Measurements from ENCODE around the gene DGLUCY. TPM values are rescaled to one million over a fixed set of nuclear protein-coding genes. Genes with fewer than 3 reads are reported as not detected.

The DGLUCY gene
- total RNA-seq, 2 donors from 2014 or later = 88.0 to 148 TPM

DNA sequence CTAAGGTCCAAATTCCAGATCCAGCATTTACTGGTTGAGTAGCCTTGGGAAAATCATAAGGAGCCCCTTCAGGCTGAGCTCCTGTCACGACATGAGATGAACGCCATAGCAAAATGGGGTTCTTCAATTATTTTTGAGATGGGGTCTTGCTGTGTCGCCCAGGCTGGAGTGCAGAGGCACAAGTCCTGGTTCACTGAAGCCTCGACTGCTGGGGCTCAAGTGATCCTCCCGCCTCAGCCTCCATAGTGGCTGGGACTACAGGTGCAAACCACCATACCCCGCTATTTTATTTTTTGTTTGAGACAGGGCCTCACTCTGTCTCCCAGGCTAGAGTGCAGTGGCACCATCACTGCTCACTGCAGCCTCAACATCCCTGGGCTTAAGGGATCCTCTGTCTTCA is 156.3 kb downstream of the DGLUCY start:
- WGBS = 93% methylated on average over 6 of the region's 6 CpGs
- Histone ChIP-seq H3K9me3 (no peaks in the 10 kb centered on the region), H3K4me1 (replicated peaks) (peaks cover 21% of the 10 kb centered on the region), H3K27ac (no peak overlapping the region), H3K36me3 (no peaks in the 10 kb centered on the region), H3K4me3 (no peak overlapping the region), H3K27me3 (replicated peaks; ENCODE audit: insufficient read depth) (no peaks in the 10 kb centered on the region)
- no peak for TF ChIP-seq POLR2AphosphoS5 (IDR thresholded peaks at IDR 0.05)
- TF ChIP-seq, protein P1, sequence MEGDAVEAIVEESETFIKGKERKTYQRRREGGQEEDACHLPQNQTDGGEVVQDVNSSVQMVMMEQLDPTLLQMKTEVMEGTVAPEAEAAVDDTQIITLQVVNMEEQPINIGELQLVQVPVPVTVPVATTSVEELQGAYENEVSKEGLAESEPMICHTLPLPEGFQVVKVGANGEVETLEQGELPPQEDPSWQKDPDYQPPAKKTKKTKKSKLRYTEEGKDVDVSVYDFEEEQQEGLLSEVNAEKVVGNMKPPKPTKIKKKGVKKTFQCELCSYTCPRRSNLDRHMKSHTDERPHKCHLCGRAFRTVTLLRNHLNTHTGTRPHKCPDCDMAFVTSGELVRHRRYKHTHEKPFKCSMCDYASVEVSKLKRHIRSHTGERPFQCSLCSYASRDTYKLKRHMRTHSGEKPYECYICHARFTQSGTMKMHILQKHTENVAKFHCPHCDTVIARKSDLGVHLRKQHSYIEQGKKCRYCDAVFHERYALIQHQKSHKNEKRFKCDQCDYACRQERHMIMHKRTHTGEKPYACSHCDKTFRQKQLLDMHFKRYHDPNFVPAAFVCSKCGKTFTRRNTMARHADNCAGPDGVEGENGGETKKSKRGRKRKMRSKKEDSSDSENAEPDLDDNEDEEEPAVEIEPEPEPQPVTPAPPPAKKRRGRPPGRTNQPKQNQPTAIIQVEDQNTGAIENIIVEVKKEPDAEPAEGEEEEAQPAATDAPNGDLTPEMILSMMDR (IDR thresholded peaks at IDR 0.05) = no peak
- no peak for TF ChIP-seq POLR2A (IDR thresholded peaks at IDR 0.05)
- intact Hi-C loops (cut with DNase I) = no loop called here
- DNase-seq (ENCODE audit: low spot score) = no peak

GRCh38 chr14:91270619-91271018 is 156.7 kb downstream of the DGLUCY start:
- DNase-seq (ENCODE audit: low spot score) = no peak
- H3K4me3 ChIP-seq = no peak overlapping the region
- peaks cover 17% of the 10 kb centered on the region for H3K4me1 ChIP-seq (replicated peaks)
- TF ChIP-seq, protein P1 (IDR thresholded peaks at IDR 0.05) = no peak
- TF ChIP-seq POLR2A (IDR thresholded peaks at IDR 0.05) (no peak), POLR2AphosphoS5 (IDR thresholded peaks at IDR 0.05) (no peak)
- no peaks in the 10 kb centered on the region for H3K9me3 ChIP-seq
- 51% methylated on average over 6 of the region's 8 CpGs for WGBS
- H3K27ac ChIP-seq = no peak overlapping the region
- intact Hi-C loops (cut with DNase I) = no loop called here
- H3K36me3 ChIP-seq = no peaks in the 10 kb centered on the region
- H3K27me3 ChIP-seq (replicated peaks; ENCODE audit: insufficient read depth) = no peaks in the 10 kb centered on the region

DNA sequence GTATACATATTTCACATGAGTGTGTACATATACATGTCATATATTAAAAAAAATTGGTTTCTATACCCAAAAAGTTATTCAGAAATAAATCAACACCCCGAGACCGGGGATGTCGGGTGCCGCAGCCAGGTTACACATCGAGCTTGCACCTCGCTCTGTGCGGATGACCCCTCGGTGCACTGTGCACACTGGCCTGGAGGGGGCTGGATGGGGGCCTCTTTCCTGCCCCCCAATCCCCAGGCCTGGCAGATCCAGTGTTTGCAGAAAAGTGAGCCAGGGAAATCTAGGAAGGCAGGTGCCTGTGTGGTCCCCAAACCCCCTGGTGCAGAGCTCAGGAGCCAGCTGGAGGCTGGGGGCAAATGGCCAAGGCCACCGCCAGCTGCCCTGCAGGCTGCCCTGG is 157.8 kb downstream of the DGLUCY start:
- 93% methylated on average over 9 of the region's 9 CpGs for WGBS
- Histone ChIP-seq H3K9me3 (no peaks in the 10 kb centered on the region), H3K4me1 (replicated peaks) (peaks cover 12% of the 10 kb centered on the region), H3K27ac (no peak overlapping the region), H3K27me3 (replicated peaks; ENCODE audit: insufficient read depth) (no peaks in the 10 kb centered on the region), H3K36me3 (no peaks in the 10 kb centered on the region), H3K4me3 (no peak overlapping the region)
- DNase-seq (ENCODE audit: low spot score) = no peak
- intact Hi-C loops (cut with DNase I) = no loop called here
- TF ChIP-seq, protein P1 (IDR thresholded peaks at IDR 0.05) = no peak
- no peak for TF ChIP-seq POLR2A (IDR thresholded peaks at IDR 0.05)
- no peak for TF ChIP-seq POLR2AphosphoS5 (IDR thresholded peaks at IDR 0.05)

DNA sequence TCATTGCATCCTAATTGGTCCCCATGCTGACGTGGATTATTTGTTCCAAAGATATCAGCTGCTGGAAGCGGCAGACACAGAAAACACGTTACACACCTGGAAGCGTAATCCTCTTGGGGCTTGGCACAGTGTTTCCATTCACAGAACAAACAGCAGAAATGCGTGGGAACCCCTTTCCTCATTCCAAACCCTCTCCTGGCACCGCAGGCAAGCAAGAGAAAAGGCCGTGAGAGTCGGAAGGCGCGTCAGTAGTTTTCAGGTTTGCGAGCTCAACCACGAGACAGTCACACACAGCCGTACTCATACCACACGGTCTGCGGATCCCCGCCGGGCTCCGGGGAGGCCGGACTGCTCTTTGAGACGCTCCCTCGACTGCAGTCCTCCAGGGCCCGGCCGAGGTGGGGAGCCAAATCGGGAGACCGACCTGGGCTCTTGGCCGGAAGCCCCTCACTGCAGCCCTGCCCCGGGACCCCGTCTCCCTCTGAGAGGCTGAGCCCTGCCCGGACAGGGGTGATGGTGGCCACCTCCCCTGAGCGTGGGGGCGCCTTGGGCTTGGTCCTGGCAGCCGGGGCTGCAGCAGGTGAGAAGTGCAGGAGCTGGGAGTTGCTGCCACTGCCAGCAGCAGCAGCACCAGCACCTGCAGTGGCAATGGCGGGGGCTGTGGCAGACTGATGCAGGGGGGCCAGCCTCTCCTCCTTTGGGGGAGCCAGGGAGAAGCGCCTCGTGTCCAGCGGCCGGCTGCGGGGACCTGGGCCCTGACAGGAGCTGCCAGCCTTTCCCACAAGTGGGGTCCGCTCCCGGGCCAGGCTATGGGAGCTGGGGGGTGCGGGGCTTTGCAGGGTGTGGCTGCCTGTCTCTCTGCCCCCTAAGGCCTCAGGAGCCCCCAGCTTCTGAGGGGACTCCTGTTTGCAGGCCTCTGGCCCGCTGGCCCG is 158.7 kb downstream of the DGLUCY start:
- WGBS = 65% methylated on average over 31 of the region's 43 CpGs
- Histone ChIP-seq H3K9me3 (no peaks in the 10 kb centered on the region), H3K27me3 (replicated peaks; ENCODE audit: insufficient read depth) (no peaks in the 10 kb centered on the region), H3K4me1 (replicated peaks) (peaks cover 12% of the 10 kb centered on the region), H3K27ac (peak overlapping the region; percentile 49 to 53), H3K4me3 (no peak overlapping the region), H3K36me3 (no peaks in the 10 kb centered on the region)
- TF ChIP-seq, protein P1 (IDR thresholded peaks at IDR 0.05) = no peak
- TF ChIP-seq POLR2AphosphoS5 (IDR thresholded peaks at IDR 0.05) (peak; percentile 44), POLR2A (IDR thresholded peaks at IDR 0.05) (no peak)
- DNase-seq (ENCODE audit: low spot score) = peak; percentile 42
- intact Hi-C loops (cut with DNase I) = no loop called here

Data from prostate gland (tissue), 2 donors.